KOPT-K1 (cell line): ENCODE data around the gene RECQL.

Source experiments
- H3K27ac ChIP-seq: fragments of 200-600 bp; sonication (generic); 2 replicates; pipeline ENCODE4 v1.5.1; 2016; ENCODE audit warnings: antibody characterized with exemption, mild to moderate bottlenecking, low read depth, low read length; ENCODE audit not compliant: poor library complexity, severe bottlenecking
- H3K36me3 ChIP-seq: fragments of 200-600 bp; sonication (generic); 2 replicates; pipeline ENCODE4 v1.5.1; 2017; ENCODE audit warnings: antibody characterized with exemption, mild to moderate bottlenecking, low read length, moderate library complexity; ENCODE audit not compliant: insufficient read depth
- H3K9me3 ChIP-seq: fragments of 200-600 bp; sonication (generic); 2 replicates; pipeline ENCODE4 v1.5.1; 2017; ENCODE audit warnings: antibody characterized with exemption, low read length, mild to moderate bottlenecking; ENCODE audit not compliant: insufficient read depth, poor library complexity, severe bottlenecking

Gene RECQL, protein sequence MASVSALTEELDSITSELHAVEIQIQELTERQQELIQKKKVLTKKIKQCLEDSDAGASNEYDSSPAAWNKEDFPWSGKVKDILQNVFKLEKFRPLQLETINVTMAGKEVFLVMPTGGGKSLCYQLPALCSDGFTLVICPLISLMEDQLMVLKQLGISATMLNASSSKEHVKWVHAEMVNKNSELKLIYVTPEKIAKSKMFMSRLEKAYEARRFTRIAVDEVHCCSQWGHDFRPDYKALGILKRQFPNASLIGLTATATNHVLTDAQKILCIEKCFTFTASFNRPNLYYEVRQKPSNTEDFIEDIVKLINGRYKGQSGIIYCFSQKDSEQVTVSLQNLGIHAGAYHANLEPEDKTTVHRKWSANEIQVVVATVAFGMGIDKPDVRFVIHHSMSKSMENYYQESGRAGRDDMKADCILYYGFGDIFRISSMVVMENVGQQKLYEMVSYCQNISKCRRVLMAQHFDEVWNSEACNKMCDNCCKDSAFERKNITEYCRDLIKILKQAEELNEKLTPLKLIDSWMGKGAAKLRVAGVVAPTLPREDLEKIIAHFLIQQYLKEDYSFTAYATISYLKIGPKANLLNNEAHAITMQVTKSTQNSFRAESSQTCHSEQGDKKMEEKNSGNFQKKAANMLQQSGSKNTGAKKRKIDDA

DNA sequence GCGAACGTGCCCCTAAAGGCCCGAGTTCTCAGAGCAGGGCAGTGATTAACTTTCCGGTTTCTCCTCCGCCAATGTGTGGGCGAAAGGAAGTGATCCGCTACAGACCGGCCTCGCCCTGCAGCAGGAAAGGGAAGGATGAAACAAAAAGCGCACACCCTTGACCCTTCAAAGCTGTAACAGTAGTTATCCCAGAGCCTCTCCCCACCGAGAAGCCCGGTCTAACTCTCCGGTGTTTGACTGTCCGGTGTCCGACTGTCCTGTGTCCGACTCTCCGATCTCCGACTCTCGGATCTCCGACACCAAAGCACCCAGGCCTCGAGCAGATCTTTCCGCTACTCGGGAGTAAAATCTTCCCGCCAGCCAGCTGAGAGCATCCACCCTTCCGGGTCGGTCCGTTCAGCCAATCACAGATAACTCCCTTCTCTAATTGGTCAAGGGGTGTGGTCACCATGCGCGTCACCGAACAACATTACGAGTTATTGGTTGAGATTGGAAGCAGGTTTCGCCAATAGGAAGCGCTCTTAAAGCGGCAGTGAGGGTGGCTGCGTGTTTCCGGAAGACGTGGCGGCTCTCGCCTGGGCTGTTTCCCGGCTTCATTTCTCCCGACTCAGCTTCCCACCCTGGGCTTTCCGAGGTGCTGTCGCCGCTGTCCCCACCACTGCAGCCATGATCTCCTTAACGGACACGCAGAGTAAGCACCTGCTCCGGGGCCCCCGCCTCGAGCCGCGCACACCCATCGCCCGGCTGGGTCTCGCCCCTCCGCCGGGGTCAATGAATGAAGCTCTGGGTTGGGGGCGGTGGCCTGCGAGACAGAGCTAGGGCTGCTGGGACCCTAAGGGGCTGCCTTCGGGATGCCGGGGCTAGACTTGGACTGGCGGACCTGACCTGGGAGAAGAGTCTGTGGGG, at the start of gene RECQL, which contains the start of gene GOLT1B:
Gene RECQL, minus strand, starts transcription at position 378 of the 906 bp plus-strand sequence. CDS start 2,065 bp downstream, outside the sequence.
Gene GOLT1B, plus strand, starts transcription at position 532 of the 906 bp plus-strand sequence. Its CDS starts 135 bp downstream, at position 667.
- Histone ChIP-seq H3K9me3 (no peaks in the 10 kb centered on the region), H3K27ac (peak within 1 kb of the TSS; percentile 74), H3K36me3 (peaks cover 33% of the 10 kb centered on the region)

DNA sequence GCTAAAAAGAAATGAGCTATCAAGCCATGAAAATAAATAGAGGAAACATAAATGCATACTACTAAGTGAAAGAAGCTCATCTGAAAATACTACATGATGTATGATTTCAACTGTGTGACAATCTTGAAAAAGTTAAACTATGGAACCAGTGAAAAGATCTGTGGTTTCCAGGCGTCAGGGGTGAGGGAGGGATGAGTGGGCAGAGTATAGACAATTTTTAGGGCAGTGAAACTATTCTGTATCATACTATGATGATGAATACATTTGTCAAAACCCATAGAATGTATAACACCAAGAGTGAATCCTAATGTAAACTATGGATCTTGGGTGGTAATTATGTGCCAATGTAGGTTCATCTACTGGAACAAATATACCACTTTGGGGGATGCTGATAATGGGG, 46.0 kb upstream of the RECQL start:
- no peak overlapping the region for H3K27ac ChIP-seq
- no peaks in the 10 kb centered on the region for H3K36me3 ChIP-seq
- H3K9me3 ChIP-seq, result no peaks in the 10 kb centered on the region

DNA sequence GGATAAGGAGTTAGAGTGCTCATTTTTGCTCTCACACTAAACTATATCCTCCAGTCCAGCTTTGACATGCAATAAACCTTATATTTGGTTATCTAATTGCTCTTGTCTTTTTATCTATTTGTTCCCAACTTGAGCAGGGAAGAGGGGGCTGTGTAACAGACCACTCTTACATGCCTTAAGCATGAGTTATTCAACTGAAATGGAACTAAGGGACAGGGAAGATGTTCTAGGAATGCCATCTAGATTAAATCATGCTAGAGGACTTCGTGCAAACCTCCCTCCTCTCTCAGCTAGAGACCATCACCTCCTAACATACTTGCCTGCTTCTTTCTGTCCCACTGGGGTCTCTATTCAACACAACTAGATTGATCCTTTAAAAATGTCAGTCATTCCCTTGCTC, 45.3 kb upstream of the RECQL start:
- Histone ChIP-seq H3K9me3 (no peaks in the 10 kb centered on the region), H3K27ac (no peak overlapping the region), H3K36me3 (no peaks in the 10 kb centered on the region)

DNA sequence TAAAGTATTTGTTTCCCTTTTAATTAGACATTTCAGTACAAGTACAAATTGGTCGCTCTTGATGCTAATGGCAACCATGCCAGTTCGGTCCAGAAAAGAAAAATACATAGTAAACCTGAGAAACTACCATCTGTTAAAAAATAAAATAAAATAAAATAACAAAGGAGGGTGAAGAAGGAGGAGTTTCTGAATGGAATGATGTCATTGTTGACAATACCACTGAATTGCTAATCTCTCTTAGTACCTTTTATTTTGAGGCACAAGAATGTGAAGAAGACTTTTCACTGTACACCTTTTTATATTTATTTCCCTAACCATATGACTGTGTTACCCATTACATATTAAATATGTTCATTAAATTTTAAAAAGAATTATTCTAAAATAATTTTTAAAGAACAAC, 44.1 kb upstream of the RECQL start:
- H3K9me3 ChIP-seq, result no peaks in the 10 kb centered on the region
- no peak overlapping the region for H3K27ac ChIP-seq
- H3K36me3 ChIP-seq, result no peaks in the 10 kb centered on the region

DNA sequence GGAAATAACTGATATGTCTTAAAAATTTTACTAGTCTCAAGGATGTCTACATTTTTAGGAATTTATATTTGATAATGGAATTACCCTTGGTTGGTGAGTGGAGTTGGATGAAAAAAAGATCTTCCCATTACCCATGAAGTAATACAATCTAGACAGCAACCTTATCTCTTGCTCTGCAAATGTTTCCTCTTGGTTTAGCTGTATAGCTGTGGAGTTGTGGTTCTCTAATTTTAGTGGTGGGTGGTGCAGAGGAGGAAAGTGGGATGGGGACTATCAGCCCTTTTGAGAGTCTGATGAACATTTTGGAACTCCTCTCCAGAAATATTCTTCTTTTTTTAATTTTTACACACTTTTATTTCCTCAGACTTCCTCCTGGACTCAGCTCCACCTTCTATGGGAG, 41.7 kb upstream of the RECQL start:
- H3K36me3 ChIP-seq, result no peaks in the 10 kb centered on the region
- H3K27ac ChIP-seq, result no peak overlapping the region
- no peaks in the 10 kb centered on the region for H3K9me3 ChIP-seq

DNA sequence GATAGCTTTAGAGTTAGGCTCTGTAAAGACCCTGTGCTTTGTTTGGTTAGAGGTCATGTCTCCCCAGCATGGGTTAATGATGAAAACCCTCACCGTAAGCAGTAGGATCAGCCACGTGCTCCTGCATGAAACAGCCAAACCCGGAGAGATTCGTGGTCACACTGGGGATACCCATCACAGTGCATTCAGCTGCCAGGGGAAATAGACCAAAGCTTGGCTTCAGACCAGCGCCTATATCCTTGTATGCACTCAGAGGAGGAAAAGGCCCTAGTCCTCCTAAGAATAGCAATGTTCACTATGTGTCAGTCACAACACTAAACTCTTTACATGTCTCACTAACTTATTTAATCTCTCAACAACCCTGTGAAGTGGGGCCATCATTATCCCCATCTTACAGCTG, 41.0 kb upstream of the RECQL start:
- Histone ChIP-seq H3K27ac (no peak overlapping the region), H3K9me3 (no peaks in the 10 kb centered on the region), H3K36me3 (no peaks in the 10 kb centered on the region)

DNA sequence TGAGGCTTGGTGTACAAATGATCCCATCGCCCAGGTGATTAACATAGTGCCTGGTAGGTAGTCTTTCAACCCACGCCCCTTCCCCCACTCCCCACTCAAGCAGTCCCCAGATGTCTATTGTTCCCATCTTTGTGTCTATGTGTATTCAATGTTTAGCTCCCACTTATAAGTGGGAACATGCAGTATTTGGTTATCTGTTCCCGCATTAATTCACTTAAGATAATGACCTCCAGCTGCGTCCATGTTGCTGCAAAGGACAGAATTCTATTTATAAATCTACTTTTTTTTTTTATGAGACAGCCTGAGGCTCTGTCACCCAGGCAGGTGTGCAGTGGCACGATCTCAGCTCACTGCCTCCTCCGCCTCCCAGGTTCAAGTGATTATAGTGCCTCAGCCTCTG, 40.3 kb upstream of the RECQL start:
- Histone ChIP-seq H3K9me3 (no peaks in the 10 kb centered on the region), H3K36me3 (no peaks in the 10 kb centered on the region), H3K27ac (no peak overlapping the region)

DNA sequence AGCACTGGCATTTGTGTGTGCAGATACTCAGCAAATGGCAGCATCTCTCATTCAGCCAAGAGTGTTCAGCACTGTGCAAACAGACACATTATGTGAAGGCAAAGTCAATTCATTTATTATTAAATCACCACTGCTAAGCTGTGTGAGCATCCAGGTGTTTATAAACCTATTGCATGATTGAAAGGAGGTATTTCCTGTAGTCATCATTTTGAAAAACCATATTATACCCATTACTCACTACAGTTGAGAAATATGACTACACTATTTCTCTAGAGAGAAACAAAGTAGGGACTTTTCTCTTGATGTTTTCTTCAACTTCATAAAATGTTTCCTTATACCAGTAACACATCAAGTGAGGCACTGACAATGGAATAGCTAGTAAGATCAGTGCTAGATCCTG, 38.4 kb upstream of the RECQL start:
- no peaks in the 10 kb centered on the region for H3K9me3 ChIP-seq
- H3K27ac ChIP-seq, result no peak overlapping the region
- no peaks in the 10 kb centered on the region for H3K36me3 ChIP-seq

DNA sequence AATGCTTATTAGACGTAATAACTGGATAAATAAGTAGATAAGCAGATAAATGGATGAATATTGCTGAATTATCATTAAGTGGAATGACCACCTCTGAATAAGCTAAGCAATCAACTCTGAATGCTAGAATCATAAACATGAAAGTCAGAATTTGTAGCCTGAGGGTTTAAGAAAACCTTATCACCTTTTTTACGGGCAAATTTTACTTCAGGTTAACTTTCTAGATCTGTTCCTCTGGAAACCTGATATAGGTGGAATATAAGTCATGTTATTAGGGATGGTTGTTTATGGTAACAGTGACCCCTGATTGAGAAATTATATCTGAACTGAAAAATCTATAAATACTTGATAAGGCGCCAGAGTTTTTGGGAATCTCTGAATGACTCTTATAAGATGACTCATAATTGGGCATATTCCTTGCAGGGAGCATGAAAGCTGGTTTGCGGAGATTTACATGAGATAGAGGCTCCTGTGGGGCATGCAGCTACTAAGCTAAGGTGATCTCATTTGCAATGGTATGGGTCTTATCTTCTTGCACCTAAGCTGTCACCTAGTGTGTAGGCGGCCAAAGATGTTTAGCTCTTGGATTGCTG, 36.7 kb upstream of the RECQL start:
- H3K27ac ChIP-seq, result no peak overlapping the region
- H3K9me3 ChIP-seq, result no peaks in the 10 kb centered on the region
- no peaks in the 10 kb centered on the region for H3K36me3 ChIP-seq

DNA sequence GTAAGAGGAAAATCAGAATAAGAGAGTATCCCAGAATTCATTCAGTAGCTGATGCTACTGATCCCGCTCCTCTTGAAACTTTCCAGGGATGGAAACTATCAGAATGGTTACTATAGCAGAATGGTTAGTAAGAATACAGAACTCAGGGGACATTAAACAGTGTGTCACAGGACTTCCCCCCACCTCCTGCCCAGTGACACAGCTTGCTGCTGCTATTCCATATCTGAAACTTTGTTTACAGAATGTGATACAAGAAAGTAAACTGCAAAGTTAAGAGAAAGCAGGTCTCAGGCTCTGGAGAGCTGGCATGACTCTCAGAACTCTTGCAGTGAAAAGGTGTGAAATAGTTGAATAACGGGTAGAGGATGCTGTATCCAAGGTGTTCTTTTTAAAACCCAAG, 28.0 kb upstream of the RECQL start:
- no peak overlapping the region for H3K27ac ChIP-seq
- no peaks in the 10 kb centered on the region for H3K36me3 ChIP-seq
- no peaks in the 10 kb centered on the region for H3K9me3 ChIP-seq

DNA sequence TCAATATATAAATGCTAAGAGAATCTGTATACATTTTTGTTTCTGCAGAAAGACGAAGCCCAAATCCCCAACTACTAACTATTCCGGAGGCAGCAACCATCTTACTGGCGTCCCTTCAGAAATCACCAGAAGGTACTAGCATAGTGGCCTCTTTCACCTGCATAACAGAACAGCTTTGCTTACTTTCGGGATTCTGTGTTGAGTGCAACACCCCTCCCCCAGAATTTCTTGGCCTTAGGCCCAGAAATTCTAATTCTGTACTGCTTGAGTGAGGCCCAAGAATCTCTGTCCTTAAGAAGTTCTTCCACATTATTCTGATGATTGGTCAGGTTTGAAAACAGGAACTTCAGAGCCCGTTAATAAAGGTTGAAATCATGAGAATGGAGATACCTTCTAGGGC, 27.5 kb upstream of the RECQL start:
- no peak overlapping the region for H3K27ac ChIP-seq
- H3K36me3 ChIP-seq, result no peaks in the 10 kb centered on the region
- H3K9me3 ChIP-seq, result no peaks in the 10 kb centered on the region

DNA sequence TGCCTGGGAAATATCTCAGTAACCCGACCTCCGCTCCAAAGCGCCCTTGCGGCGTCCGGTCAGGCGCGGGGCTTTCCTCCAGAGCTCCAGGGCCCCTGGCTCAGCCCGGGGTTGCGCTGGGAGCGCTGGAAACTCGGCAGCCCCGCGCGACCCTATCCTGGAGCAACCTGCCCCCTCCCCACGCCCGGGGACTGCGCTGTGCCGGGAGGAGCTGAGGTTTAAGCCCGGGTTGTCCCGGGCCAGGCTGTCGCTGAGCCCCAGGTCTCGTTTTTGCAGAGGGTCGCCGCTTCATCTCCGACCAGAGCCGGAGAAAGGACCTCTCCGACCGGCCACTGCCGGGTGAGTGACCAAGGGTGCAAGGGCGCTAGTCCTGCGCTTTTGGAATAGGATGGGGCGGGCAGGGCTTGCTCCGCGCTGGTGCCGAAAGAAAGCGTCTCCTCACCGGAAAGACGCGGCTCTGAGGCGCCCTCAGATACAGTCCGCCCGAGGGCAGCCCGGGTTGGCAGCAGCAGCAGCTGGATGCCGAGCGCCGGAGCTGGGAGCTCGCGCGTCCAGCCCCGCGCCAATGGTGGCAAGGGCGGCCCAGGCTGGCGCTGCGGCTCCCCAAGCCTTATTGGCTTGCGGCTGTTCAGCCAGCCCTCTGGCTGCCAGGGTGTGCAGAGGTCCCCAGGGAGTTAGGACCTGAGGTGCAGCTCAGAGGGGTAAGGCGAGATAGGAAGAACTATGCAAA, 26.2 kb upstream of the RECQL start:
- no peak overlapping the region for H3K27ac ChIP-seq
- H3K36me3 ChIP-seq, result no peaks in the 10 kb centered on the region
- H3K9me3 ChIP-seq, result no peaks in the 10 kb centered on the region

DNA sequence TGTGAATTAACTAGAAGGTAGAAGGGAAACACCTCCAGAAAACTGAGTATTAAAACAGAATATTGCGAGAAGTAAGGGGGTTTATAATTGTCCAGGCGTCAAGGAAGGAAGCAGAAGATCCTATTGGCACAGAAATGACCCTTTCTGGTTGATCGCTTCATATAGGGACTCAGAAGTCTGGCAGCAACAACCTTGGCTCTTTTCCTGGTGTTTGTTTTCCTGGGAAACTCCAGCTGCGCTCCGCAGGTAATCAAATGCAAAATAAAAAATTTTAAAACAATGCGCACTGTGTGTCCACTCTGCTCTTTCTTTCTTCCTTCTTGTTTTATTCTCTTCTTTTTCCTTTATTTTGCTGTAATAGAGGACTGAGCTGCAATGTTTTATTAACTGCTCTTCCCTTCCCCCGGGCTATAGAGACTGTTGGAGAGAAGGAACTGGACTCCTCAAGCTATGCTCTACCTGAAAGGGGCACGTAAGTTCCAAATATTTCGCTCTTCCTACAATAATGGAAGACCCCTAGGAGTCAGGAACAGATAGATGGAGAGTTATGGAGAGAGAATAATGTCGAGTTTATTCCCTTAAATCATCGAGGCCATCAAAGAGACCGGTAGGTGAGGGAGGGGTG, 25.4 kb upstream of the RECQL start:
- no peak overlapping the region for H3K27ac ChIP-seq
- no peaks in the 10 kb centered on the region for H3K9me3 ChIP-seq
- no peaks in the 10 kb centered on the region for H3K36me3 ChIP-seq

DNA sequence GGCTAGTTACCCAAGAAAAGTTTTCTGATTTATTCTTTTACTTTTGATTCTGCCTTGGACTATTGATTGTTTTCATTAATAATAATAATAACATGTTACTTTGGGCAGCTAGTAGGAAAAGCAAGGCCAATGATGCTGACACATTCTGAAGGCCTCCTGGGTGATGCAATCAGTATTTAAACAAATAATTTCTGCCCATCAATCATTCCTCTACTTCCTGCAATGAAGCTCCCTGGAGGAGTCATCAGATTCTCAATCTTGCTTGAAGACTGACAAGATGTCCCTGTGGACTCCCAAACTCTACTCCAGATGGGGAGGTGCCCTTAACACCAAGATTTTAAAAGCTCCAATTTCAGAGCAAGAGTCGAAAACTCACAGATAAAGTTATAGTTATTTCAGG, 24.6 kb upstream of the RECQL start, which contains the start of gene SPX:
Gene SPX, plus strand, starts transcription at position 244 of the 400 bp plus-strand sequence. CDS start 177 bp downstream, outside the sequence.
- Histone ChIP-seq H3K36me3 (no peaks in the 10 kb centered on the region), H3K9me3 (no peaks in the 10 kb centered on the region), H3K27ac (no peak within 1 kb of the TSS)
